Measurements from ENCODE around the gene GPC5. TPM values are rescaled to one million over a fixed set of nuclear protein-coding genes. Genes with fewer than 3 reads are reported as not detected.

Gene GPC5
- total RNA-seq, 8 experiments from 2014 or later = 0.10 to 4.1 (median 2.3) TPM; not detected in 2

GRCh38 chr13:92221916-92222315 is 823.5 kb downstream of the GPC5 start:
- Histone ChIP-seq H3K4me1 (replicated peaks in 1 of 2) (no peaks in the 10 kb centered on the region), H3K4me3 (no peak overlapping the region), H3K27ac (no peak overlapping the region)
- ATAC-seq (replicated peaks in 6 of 8) = no peak
- in situ Hi-C loops (cut with MboI; ENCODE audit: low pct_unique_long_range_greater_than_20kb in 2 of 9, low sequenced_read_pairs in 9 of 9, unreplicated experiment in 9 of 9) = no loop called here
- 0 to 79% (median 61%) methylated on average over 3 to 4 of the region's 4 CpGs; no CpG with 5 or more reads in 3 of the 10 experiments for WGBS, 10 experiments

DNA sequence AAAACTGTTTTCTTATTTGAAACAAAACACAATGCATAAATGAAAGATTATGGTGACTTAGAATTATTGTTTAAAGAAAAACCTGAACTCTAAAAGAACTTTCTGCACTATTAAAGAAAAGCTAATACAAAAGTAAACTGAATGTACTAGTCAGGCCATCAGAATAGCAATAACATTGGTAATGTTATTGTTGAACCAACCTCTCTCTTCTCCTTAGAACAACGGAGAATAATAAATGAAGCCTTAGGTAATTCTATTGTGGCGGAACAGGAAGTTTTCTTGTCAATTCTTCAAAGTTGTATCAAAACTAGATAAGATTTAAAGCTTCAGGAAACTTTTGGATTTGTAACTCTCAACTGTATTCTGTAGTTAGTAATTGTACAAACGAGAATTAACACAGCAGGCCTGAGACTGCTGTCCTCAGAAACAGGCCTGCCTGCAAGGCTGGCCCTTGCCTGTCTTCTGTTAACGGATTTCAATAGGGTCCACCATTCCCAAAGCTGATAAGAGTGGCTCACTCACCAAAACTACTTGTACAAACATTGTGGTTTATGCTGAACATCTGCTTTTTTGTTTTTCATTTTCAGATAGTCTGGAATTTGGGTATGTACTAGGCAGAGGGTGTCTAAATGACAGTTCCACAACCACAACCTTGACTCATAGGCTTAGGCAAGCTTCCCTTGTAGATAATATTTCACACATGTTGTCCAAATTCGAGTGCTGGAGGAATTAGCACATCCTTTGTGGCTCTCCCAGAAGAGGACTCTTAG is 825.8 kb downstream of the GPC5 start:
- ATAC-seq (replicated peaks in 6 of 8) = peak in 2 of 8 experiments; percentile 14 to 80
- H3K27ac ChIP-seq = no peak overlapping the region
- in situ Hi-C loops (cut with MboI; ENCODE audit: low pct_unique_long_range_greater_than_20kb in 2 of 9, low sequenced_read_pairs in 9 of 9, unreplicated experiment in 9 of 9) = no loop called here
- 0 to 97% (median 83%) methylated on average over 1 to 5 of the region's 5 CpGs for WGBS, 10 experiments
- H3K4me1 ChIP-seq (replicated peaks in 1 of 2) = no peaks in the 10 kb centered on the region
- no peak overlapping the region for H3K4me3 ChIP-seq

DNA sequence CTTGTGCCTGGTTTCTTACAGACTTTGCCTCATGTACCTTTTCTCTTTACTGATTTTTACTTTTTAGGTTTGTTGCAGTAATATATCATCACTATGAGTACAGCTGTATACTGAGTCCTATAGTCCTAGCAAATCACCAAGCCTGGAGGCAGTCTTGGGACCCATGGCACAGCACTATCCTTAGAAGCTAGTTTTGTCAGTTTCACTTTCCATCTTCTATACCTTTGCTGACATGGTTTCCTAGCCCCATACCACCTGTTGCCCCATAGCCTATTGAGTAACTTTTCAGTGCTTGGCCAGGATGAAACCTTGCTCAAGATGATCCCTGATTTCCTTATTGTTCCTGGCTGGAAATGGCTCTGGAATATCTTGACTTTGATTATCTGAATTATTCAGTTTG is 826.4 kb downstream of the GPC5 start:
- in situ Hi-C loops (cut with MboI; ENCODE audit: low pct_unique_long_range_greater_than_20kb in 2 of 9, low sequenced_read_pairs in 9 of 9, unreplicated experiment in 9 of 9) = no loop called here
- ATAC-seq (replicated peaks in 6 of 8) = no peak
- no peaks in the 10 kb centered on the region for H3K4me1 ChIP-seq (replicated peaks in 1 of 2)

GRCh38 chr13:92225861-92226260 is 827.4 kb downstream of the GPC5 start:
- Histone ChIP-seq H3K4me1 (replicated peaks in 1 of 2) (no peaks in the 10 kb centered on the region), H3K27ac (no peak overlapping the region), H3K4me3 (no peak overlapping the region)
- in situ Hi-C loops (cut with MboI; ENCODE audit: low pct_unique_long_range_greater_than_20kb in 2 of 9, low sequenced_read_pairs in 9 of 9, unreplicated experiment in 9 of 9) = no loop called here
- 0 to 91% (median 76%) methylated on average over 1 to 2 of the region's 2 CpGs; no CpG with 5 or more reads in 2 of the 10 experiments for WGBS, 10 experiments
- no peak for ATAC-seq (replicated peaks in 6 of 8)

More for the DNA sequence above, 826.4 kb downstream of the GPC5 start:
- Histone ChIP-seq H3K27ac (no peak overlapping the region), H3K4me3 (no peak overlapping the region)

- H3K27ac ChIP-seq = no peak overlapping the region
- no peak for ATAC-seq (replicated peaks in 6 of 8)
- in situ Hi-C loops (cut with MboI; ENCODE audit: low pct_unique_long_range_greater_than_20kb in 2 of 9, low sequenced_read_pairs in 9 of 9, unreplicated experiment in 9 of 9) = no loop called here
- no peaks in the 10 kb centered on the region for H3K4me1 ChIP-seq (replicated peaks in 1 of 2)
- H3K4me3 ChIP-seq = no peak overlapping the region
- WGBS, 10 experiments = 11 to 100% (median 82%) methylated on average over 1 to 5 of the region's 5 CpGs
These were observed 834.5 kb downstream of the GPC5 start for GRCh38 chr13:92232871-92233270.

GRCh38 chr13:92251671-92252210 is 853.3 kb downstream of the GPC5 start:
- in situ Hi-C loops (cut with MboI; ENCODE audit: low pct_unique_long_range_greater_than_20kb in 2 of 9, low sequenced_read_pairs in 9 of 9, unreplicated experiment in 9 of 9) = no loop called here
- 0 to 88% (median 69%) methylated on average over 1 to 2 of the region's 2 CpGs; no CpG with 5 or more reads in 2 of the 10 experiments for WGBS, 10 experiments
- peak in 1 of 8 experiments; percentile 28 for ATAC-seq (replicated peaks in 6 of 8)
- no peak overlapping the region for H3K27ac ChIP-seq
- H3K4me1 ChIP-seq (replicated peaks in 1 of 2) = no peaks in the 10 kb centered on the region
- no peak overlapping the region for H3K4me3 ChIP-seq

DNA sequence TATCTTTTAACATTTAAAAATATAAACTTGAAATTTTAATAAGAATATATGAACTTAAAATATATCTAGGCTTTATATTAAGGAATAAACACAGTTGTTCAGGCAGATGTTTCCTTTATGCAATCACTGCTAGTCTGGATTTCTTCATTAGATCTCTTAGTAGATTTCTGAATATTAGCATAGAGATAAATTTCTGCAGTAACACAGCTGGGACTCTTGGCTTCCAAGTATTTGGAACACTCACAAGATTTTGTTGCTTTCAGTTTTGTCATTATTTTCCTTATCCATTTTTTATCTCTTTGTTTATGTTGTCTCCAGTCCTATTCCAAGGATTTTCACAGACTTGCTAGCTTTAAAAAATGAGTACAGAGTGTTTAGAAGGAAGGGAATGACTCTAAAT is 857.1 kb downstream of the GPC5 start:
- in situ Hi-C loops (cut with MboI; ENCODE audit: low pct_unique_long_range_greater_than_20kb in 2 of 9, low sequenced_read_pairs in 9 of 9, unreplicated experiment in 9 of 9) = no loop called here
- ATAC-seq (replicated peaks in 6 of 8) = no peak

DNA sequence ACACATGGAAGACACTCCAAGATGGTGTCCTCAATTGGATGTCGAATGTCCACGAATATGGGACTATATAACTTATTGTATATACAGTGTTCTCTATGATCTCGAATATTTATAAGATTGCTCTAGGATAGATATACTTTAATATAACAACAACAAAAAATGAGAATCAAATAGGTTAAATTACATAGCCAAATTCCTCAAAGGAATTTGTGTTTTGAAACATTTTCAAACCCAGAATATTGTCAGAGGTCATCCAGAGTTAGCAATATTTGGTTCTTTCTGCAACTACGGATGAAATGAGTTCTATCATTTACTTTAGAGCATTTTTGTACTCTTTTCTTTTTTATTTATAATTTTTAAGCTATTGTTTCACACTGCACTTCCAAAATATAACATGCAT is 857.8 kb downstream of the GPC5 start:
- no peak overlapping the region for H3K27ac ChIP-seq
- in situ Hi-C loops (cut with MboI; ENCODE audit: low pct_unique_long_range_greater_than_20kb in 2 of 9, low sequenced_read_pairs in 9 of 9, unreplicated experiment in 9 of 9) = no loop called here
- ATAC-seq (replicated peaks in 6 of 8) = no peak
- H3K4me3 ChIP-seq = no peak overlapping the region
- H3K4me1 ChIP-seq (replicated peaks in 1 of 2) = no peaks in the 10 kb centered on the region
- 0 to 96% (median 44%) methylated on average over 1 to 4 of the region's 4 CpGs; no CpG with 5 or more reads in 1 of the 10 experiments for WGBS, 10 experiments

More for the DNA sequence above, 857.1 kb downstream of the GPC5 start:
- Histone ChIP-seq H3K27ac (no peak overlapping the region), H3K4me1 (replicated peaks in 1 of 2) (no peaks in the 10 kb centered on the region), H3K4me3 (no peak overlapping the region)

DNA sequence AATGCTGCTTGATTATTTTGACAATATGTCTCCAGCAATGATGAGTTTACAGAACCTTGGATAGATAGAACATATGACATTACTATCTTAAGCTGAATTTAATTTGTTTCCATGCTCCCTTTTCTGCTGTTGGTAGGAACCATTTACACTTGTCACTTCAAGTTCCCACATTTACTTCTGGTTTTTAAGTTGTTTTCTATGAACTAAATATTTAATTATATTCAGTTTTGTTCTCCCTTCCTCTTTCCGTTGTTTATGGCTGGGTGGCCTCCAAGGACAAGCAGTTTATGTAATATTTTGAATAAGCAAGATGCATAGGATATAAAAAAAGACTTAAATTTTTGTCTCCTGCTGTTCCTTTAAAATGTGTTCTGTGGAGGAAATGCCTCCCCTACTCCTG is 860.6 kb downstream of the GPC5 start:
- Histone ChIP-seq H3K27ac (no peak overlapping the region), H3K4me3 (no peak overlapping the region), H3K4me1 (replicated peaks in 1 of 2) (peaks cover 0 to 21% of the 10 kb centered on the region in 2 donors)
- WGBS, 10 experiments = 0 to 100% (median 60%) methylated on average over 1 of the region's 1 CpG; no CpG with 5 or more reads in 1 of the 10 experiments
- in situ Hi-C loops (cut with MboI; ENCODE audit: low pct_unique_long_range_greater_than_20kb in 2 of 9, low sequenced_read_pairs in 9 of 9, unreplicated experiment in 9 of 9) = no loop called here
- ATAC-seq (replicated peaks in 6 of 8) = no peak

DNA sequence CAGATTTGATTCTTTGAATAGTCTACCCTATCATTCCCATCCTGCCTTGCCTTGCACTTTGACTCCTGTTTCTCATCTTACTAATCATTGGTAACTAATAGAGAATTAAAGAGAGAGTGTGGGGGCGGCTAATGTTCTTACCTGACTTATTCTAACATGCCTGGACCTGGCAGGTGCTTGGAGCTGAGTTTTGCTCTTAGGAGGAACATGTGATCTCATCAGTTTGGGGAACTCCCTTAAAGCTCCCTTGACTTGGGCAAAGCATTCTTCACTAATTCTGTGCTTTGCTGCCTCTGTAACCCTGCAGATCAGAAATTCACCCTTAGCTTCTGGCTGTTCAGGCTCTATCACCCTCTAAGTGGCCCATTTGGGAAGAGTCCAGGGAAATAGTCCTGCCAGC is 861.1 kb downstream of the GPC5 start:
- Histone ChIP-seq H3K4me1 (replicated peaks in 1 of 2) (peaks cover 0 to 21% of the 10 kb centered on the region in 2 donors), H3K4me3 (no peak overlapping the region), H3K27ac (no peak overlapping the region)
- in situ Hi-C loops (cut with MboI; ENCODE audit: low pct_unique_long_range_greater_than_20kb in 2 of 9, low sequenced_read_pairs in 9 of 9, unreplicated experiment in 9 of 9) = no loop called here
- ATAC-seq (replicated peaks in 6 of 8) = no peak
- WGBS, 10 experiments = 0 to 100% (median 33%) methylated on average over 1 of the region's 1 CpG; no CpG with 5 or more reads in 2 of the 10 experiments

GRCh38 chr13:92260363-92260762 is 861.9 kb downstream of the GPC5 start:
- Histone ChIP-seq H3K4me3 (no peak overlapping the region), H3K27ac (no peak overlapping the region), H3K4me1 (replicated peaks in 1 of 2) (peaks cover 0 to 21% of the 10 kb centered on the region in 2 donors)
- WGBS, 10 experiments = 0 to 87% (median 70%) methylated on average over 1 to 5 of the region's 6 CpGs; no CpG with 5 or more reads in 3 of the 10 experiments
- in situ Hi-C loops (cut with MboI; ENCODE audit: low pct_unique_long_range_greater_than_20kb in 2 of 9, low sequenced_read_pairs in 9 of 9, unreplicated experiment in 9 of 9) = no loop called here
- ATAC-seq (replicated peaks in 6 of 8) = no peak

DNA sequence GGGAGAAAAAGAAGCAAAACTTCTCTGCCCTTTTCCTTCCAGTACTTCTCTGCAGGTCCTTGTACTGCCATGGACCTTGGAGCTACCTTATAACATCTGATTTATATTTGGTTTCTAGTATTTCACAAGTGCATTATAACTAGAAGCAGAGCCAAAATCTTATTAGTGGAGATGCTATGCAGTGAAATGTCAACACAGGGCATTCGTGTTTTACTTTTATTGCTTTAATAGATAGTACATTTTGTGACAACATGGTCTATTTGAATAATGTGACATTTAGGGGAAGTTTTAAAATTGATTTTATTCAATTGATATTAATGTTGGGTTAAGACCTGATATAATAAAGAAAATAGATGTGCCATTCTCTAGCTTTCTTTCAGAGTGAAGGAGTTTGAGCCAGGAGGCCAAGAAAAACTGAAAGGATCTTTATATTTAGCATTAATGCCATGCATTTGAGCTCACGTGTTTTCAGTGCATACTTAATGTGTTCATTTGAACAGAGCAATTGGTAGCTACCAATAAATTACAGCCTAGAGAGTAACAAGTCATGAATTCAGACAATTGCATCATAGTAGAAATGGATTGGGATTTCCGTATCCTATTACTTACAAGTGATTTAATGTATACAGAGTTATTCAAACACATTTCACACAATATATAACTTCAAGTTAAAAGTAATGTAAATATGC is 863.8 kb downstream of the GPC5 start:
- ATAC-seq (replicated peaks in 6 of 8) = peak in 5 of 8 experiments; percentile 52 to 91 (median 77)
- in situ Hi-C loops (cut with MboI; ENCODE audit: low pct_unique_long_range_greater_than_20kb in 2 of 9, low sequenced_read_pairs in 9 of 9, unreplicated experiment in 9 of 9) = no loop called here
- H3K27ac ChIP-seq = no peak overlapping the region
- H3K4me3 ChIP-seq = no peak overlapping the region
- 0 to 67% (median 11%) methylated on average over 1 to 3 of the region's 3 CpGs; no CpG with 5 or more reads in 1 of the 10 experiments for WGBS, 10 experiments
- H3K4me1 ChIP-seq (replicated peaks in 1 of 2) = peaks cover 0 to 21% of the 10 kb centered on the region in 2 donors

DNA sequence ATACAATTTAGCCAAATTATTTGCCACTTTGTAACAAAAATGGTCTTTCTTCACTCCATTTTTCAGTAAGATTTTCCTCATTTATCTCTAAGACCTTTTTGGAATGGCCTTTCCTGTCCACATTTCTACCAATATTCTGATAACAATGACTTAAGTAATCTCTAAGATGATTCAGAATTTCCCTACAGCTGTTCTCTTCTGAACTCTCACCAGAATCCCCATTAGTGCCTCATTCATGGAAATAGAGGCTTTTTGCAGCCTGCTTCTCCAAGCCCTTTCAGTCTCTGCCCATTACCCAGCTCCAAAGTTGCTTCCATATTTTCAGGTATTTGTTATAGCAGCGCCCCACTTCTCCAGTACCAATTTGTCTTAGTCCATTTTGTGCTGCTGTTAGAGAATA is 867.0 kb downstream of the GPC5 start:
- H3K27ac ChIP-seq = no peak overlapping the region
- in situ Hi-C loops (cut with MboI; ENCODE audit: low pct_unique_long_range_greater_than_20kb in 2 of 9, low sequenced_read_pairs in 9 of 9, unreplicated experiment in 9 of 9) = no loop called here
- 0 to 100% (median 38%) methylated on average over 1 of the region's 1 CpG; no CpG with 5 or more reads in 4 of the 10 experiments for WGBS, 10 experiments
- ATAC-seq (replicated peaks in 6 of 8) = no peak
- H3K4me3 ChIP-seq = no peak overlapping the region
- H3K4me1 ChIP-seq (replicated peaks in 1 of 2) = peaks cover 0 to 21% of the 10 kb centered on the region in 2 donors

Measured in motor neuron (in vitro differentiated cells).